Nephron (organoid): ENCODE measurements around the gene SPOCK2.
A peak's percentile ranks its signal among the peaks of the same experiment; 100 is the strongest.

ENCODE experiments used
- H3K27ac Mint-ChIP-seq, 3 experiments: 2 replicates each; pipeline ENCODE4 v1.8.0; 2020; ENCODE audit warnings: mixed read lengths in 3 of 3, mild to moderate bottlenecking in 2 of 3, moderate library complexity in 1 of 3
- H3K27me3 Mint-ChIP-seq: 2 replicates; pipeline ENCODE4 v1.8.0; 2021; ENCODE audit warnings: low read depth, mild to moderate bottlenecking, moderate library complexity, mixed read lengths
- H3K36me3 Mint-ChIP-seq: 2 replicates; pipeline ENCODE4 v1.8.0; 2020; ENCODE audit warnings: low read depth, mixed read lengths
- H3K4me1 Mint-ChIP-seq: 2 replicates; pipeline ENCODE4 v1.8.0; 2020; ENCODE audit warnings: mixed read lengths
- H3K4me3 Mint-ChIP-seq, 3 experiments: 2 replicates each; pipeline ENCODE4 v1.8.0; 2020; ENCODE audit warnings: mild to moderate bottlenecking in 3 of 3, mixed read lengths in 3 of 3, moderate library complexity in 2 of 3
- H3K9me3 Mint-ChIP-seq: 2 replicates; pipeline ENCODE4 v1.8.0; 2020; ENCODE audit warnings: mixed read lengths
- TF ChIP-seq, protein P1 (sequence below), 3 experiments: fragments of 200-600 bp; sonication (generic); IDR thresholded peaks; one replicate each; pipeline ENCODE4 v1.5.0; 2021; ENCODE audit warnings: antibody characterized with exemption in 3 of 3; ENCODE audit not compliant: unreplicated experiment in 3 of 3

The SPOCK2 gene

GRCh38 chr10:72065439-72066025 lies 22.8 kb downstream of the SPOCK2 start:
- H3K36me3 Mint-ChIP-seq, result no peaks in the 10 kb centered on the region
- peak overlapping the region in 2 of 3 experiments; percentile 17 to 37 for H3K27ac Mint-ChIP-seq
- no peaks in the 10 kb centered on the region for H3K9me3 Mint-ChIP-seq
- peaks cover 21% of the 10 kb centered on the region for H3K27me3 Mint-ChIP-seq
- H3K4me1 Mint-ChIP-seq, result peaks cover 47% of the 10 kb centered on the region
- TF ChIP-seq, protein P1, sequence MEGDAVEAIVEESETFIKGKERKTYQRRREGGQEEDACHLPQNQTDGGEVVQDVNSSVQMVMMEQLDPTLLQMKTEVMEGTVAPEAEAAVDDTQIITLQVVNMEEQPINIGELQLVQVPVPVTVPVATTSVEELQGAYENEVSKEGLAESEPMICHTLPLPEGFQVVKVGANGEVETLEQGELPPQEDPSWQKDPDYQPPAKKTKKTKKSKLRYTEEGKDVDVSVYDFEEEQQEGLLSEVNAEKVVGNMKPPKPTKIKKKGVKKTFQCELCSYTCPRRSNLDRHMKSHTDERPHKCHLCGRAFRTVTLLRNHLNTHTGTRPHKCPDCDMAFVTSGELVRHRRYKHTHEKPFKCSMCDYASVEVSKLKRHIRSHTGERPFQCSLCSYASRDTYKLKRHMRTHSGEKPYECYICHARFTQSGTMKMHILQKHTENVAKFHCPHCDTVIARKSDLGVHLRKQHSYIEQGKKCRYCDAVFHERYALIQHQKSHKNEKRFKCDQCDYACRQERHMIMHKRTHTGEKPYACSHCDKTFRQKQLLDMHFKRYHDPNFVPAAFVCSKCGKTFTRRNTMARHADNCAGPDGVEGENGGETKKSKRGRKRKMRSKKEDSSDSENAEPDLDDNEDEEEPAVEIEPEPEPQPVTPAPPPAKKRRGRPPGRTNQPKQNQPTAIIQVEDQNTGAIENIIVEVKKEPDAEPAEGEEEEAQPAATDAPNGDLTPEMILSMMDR (IDR thresholded peaks at IDR 0.05; ENCODE audit: unreplicated experiment in 3 of 3), result no peak
- H3K4me3 Mint-ChIP-seq, result peak overlapping the region in 1 of 3 experiments; percentile 48

GRCh38 chr10:72063703-72064391 lies 24.5 kb downstream of the SPOCK2 start:
- peaks cover 35% of the 10 kb centered on the region for H3K27me3 Mint-ChIP-seq
- TF ChIP-seq, protein P1 (IDR thresholded peaks at IDR 0.05; ENCODE audit: unreplicated experiment in 3 of 3), result no peak
- no peak overlapping the region for H3K4me3 Mint-ChIP-seq
- no peaks in the 10 kb centered on the region for H3K9me3 Mint-ChIP-seq
- peaks cover 40% of the 10 kb centered on the region for H3K4me1 Mint-ChIP-seq
- H3K36me3 Mint-ChIP-seq, result no peaks in the 10 kb centered on the region
- H3K27ac Mint-ChIP-seq, result peak overlapping the region in 1 of 3 experiments; percentile 71

GRCh38 chr10:72062832-72063702 lies 25.3 kb downstream of the SPOCK2 start:
- Mint-ChIP-seq H3K27ac (peak overlapping the region in 1 of 3 experiments; percentile 28), H3K4me1 (peaks cover 38% of the 10 kb centered on the region), H3K4me3 (no peak overlapping the region), H3K27me3 (peaks cover 34% of the 10 kb centered on the region), H3K36me3 (no peaks in the 10 kb centered on the region), H3K9me3 (no peaks in the 10 kb centered on the region)
- TF ChIP-seq, protein P1 (IDR thresholded peaks at IDR 0.05; ENCODE audit: unreplicated experiment in 3 of 3), result no peak

DNA sequence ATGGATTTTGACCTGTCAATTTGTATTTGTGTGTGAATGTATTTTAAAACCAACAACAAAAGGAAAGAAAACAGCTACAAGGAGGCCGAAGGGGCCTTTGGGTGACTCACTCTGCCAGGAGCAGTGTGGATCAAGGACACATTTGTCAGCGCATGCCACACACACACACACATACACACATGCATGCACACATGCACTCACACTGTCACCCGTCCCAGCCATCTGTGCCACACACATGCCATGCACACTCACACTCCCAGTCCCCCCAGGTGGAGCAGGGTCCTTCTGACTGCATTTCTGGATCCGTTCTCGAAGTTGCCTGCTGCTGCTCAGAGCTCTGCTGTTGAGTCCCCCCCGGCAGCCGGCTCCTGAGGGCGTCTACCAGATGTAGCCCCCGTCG lies 26.0 kb downstream of the SPOCK2 start:
- H3K4me1 Mint-ChIP-seq, result peaks cover 38% of the 10 kb centered on the region
- peaks cover 34% of the 10 kb centered on the region for H3K27me3 Mint-ChIP-seq
- H3K9me3 Mint-ChIP-seq, result no peaks in the 10 kb centered on the region
- H3K27ac Mint-ChIP-seq, result peak overlapping the region in 1 of 3 experiments; percentile 70
- no peaks in the 10 kb centered on the region for H3K36me3 Mint-ChIP-seq
- TF ChIP-seq, protein P1 (IDR thresholded peaks at IDR 0.05; ENCODE audit: unreplicated experiment in 3 of 3), result no peak
- no peak overlapping the region for H3K4me3 Mint-ChIP-seq

- Mint-ChIP-seq H3K27me3 (peaks cover 34% of the 10 kb centered on the region), H3K4me1 (peaks cover 33% of the 10 kb centered on the region), H3K36me3 (no peaks in the 10 kb centered on the region), H3K27ac (peak overlapping the region in 1 of 3 experiments; percentile 70), H3K4me3 (no peak overlapping the region), H3K9me3 (no peaks in the 10 kb centered on the region)
- TF ChIP-seq, protein P1 (IDR thresholded peaks at IDR 0.05; ENCODE audit: unreplicated experiment in 3 of 3), result no peak
Observed at GRCh38 chr10:72061930-72062329, 26.4 kb downstream of the SPOCK2 start.
